HepG2 (cell line): Measurements from ENCODE around the gene NNMT. TPM values are rescaled to one million over a fixed set of nuclear protein-coding genes. Genes with fewer than 3 reads are reported as not detected.

Experiments
- ATAC-seq: fragments of 200-7000 bp; cut with Tn5 transposase; 3 replicates; pipeline ENCODE4 v1.9.1; 2020; ENCODE audit warnings: mild to moderate bottlenecking, moderate library complexity
- BruUV-seq: library from RNA; stranded (reverse); fragments of 400-500 nt; replicated peaks from 2 replicates; lab custom pipeline; 2021; lab: Mats Ljungman, UMichigan
- CTCF ChIA-PET: fragments of 300-600 bp; formaldehyde crosslinking; extraction: SDS; loops from one replicate; lab custom pipeline; 2021; ENCODE audit warnings: low total read pairs, inconsistent platforms, low intra/inter-chr PET ratio; lab: Yijun Ruan, JAX
- POLR2A ChIA-PET: fragments of 350-600 bp; sonication (Branson Sonifier 250); formaldehyde crosslinking; loops from one replicate; lab custom pipeline; 2020; ENCODE audit warnings: antibody characterized with exemption, inconsistent platforms; lab: Yijun Ruan, JAX
- DNase-seq: peaks from one replicate; pipeline ENCODE4 v3.0.0-alpha.2; 2015; ENCODE audit warnings: low spot score
- FAIRE-seq: peaks from 3 replicates; lab custom pipeline; 2011; peaks lifted over from hg19 to GRCh38; lab: Jason Lieb, UNC
- H2AFZ ChIP-seq: one replicate; pipeline ENCODE4 v1.6.1; 2011; ENCODE audit warnings: low read length, inconsistent platforms
- H3K27ac ChIP-seq: fragments of 300-600 bp; 3 replicates; pipeline ENCODE4 v1.8.0; 2011; ENCODE audit warnings: mixed run types, mild to moderate bottlenecking, mixed read lengths, low read length, inconsistent platforms; ENCODE audit not compliant: insufficient read depth; ENCODE audit errors: extremely low read length
- H3K27me3 ChIP-seq, 2 experiments: fragments of 200-600 bp in 1 of 2; 2 replicates in 1 of 2; 3 replicates in 1 of 2; pipeline versions ENCODE4 v1.6.0 to v1.8.0; 2011; ENCODE audit warnings: low read length in 2 of 2, mild to moderate bottlenecking in 2 of 2, moderate library complexity in 2 of 2, inconsistent platforms in 1 of 2; ENCODE audit not compliant: insufficient read depth in 2 of 2, control insufficient read depth in 1 of 2
- H3K36me3 ChIP-seq, 2 experiments: fragments of 200-600 bp in 1 of 2; replicated peaks in 1 of 2; 2 replicates in 1 of 2; 3 replicates in 1 of 2; pipeline versions ENCODE4 v1.5.1 to v1.8.0; 2011; ENCODE audit warnings: low read length in 2 of 2, inconsistent platforms in 1 of 2; ENCODE audit not compliant: insufficient read depth in 2 of 2, control insufficient read depth in 1 of 2
- H3K4me1 ChIP-seq: 2 replicates; pipeline ENCODE4 v1.5.1; 2012; ENCODE audit warnings: low read length, inconsistent platforms; ENCODE audit not compliant: insufficient read depth
- H3K4me2 ChIP-seq: 2 replicates; pipeline ENCODE4 v1.6.0; 2011; ENCODE audit warnings: low read depth, low read length, inconsistent platforms
- H3K4me3 ChIP-seq, 3 experiments: fragments of 200-600 bp in 1 of 3; sonication (generic), shearing (Covaris generic) in 1 of 3; replicated peaks in 1 of 3; 2 replicates each; pipeline ENCODE4 v1.5.1; 2011 to 2016; ENCODE audit warnings: low read length in 3 of 3, inconsistent platforms in 2 of 3, low read depth in 2 of 3, mild to moderate bottlenecking in 2 of 3, control low read depth in 1 of 3, mixed read lengths in 1 of 3; ENCODE audit not compliant: insufficient read depth in 1 of 3
- H3K79me2 ChIP-seq: one replicate; pipeline ENCODE4 v1.6.1; 2011; ENCODE audit warnings: low read length, inconsistent platforms; ENCODE audit not compliant: insufficient read depth
- H3K9ac ChIP-seq: 2 replicates; pipeline ENCODE4 v1.6.0; 2011; ENCODE audit warnings: mild to moderate bottlenecking, low read depth, low read length, inconsistent platforms; ENCODE audit not compliant: insufficient read depth
- H3K9me3 ChIP-seq: 2 replicates; pipeline ENCODE4 v1.5.1; 2012; ENCODE audit warnings: mild to moderate bottlenecking, low read length
- H4K20me1 ChIP-seq: 2 replicates; pipeline ENCODE4 v1.6.0; 2011; ENCODE audit warnings: inconsistent platforms, mild to moderate bottlenecking, low read length, moderate library complexity; ENCODE audit not compliant: insufficient read depth
- CTCF ChIP-seq: sonication (generic); formaldehyde crosslinking; IDR thresholded peaks from 2 replicates; pipeline ENCODE4 v1.5.0; 2020; ENCODE audit warnings: mild to moderate bottlenecking, missing genetic modification reagents, moderate library complexity
- MED1 ChIP-seq: sonication (generic); formaldehyde crosslinking; IDR thresholded peaks from 2 replicates; pipeline ENCODE4 v1.4.0; 2020; ENCODE audit warnings: missing genetic modification reagents
- RAD21 ChIP-seq: fragments of 450-650 bp; formaldehyde crosslinking; IDR thresholded peaks from 2 replicates; pipeline ENCODE4 v1.5.0; 2020; ENCODE audit warnings: mild to moderate bottlenecking
- SMC3 ChIP-seq: IDR thresholded peaks from 2 replicates; pipeline ENCODE4 v1.6.1; 2011; ENCODE audit warnings: low read length, improper control_type of control experiment
- STAG1 ChIP-seq: sonication (generic); formaldehyde crosslinking; IDR thresholded peaks from 2 replicates; pipeline ENCODE4 v1.4.0; 2020; ENCODE audit warnings: missing genetic modification reagents
- ZBTB42 ChIP-seq: sonication (generic); formaldehyde crosslinking; IDR thresholded peaks from 2 replicates; pipeline ENCODE4 v1.5.0; 2020; ENCODE audit warnings: mild to moderate bottlenecking, missing genetic modification reagents
- ZNF136 ChIP-seq: sonication (generic); formaldehyde crosslinking; IDR thresholded peaks from 2 replicates; pipeline ENCODE4 v1.8.1; 2022; ENCODE audit warnings: low read depth, mild to moderate bottlenecking, moderate library complexity, missing genetic modification reagents
- ZNF660 ChIP-seq: sonication (generic); formaldehyde crosslinking; IDR thresholded peaks from 2 replicates; pipeline ENCODE4 v1.5.1; 2020; ENCODE audit warnings: mild to moderate bottlenecking, low read depth, missing genetic modification reagents, borderline replicate concordance
- WGBS: methylation state at CpG from one replicate; pipeline ENCODE4 v1.1.6; 2017; ENCODE audit warnings: low lambda C conversion rate; 5-methylcytosine and 5-hydroxymethylcytosine counted together
- in situ Hi-C: cut with HindIII; loops from 2 replicates; pipeline ENCODE4 v1.10.0; 2017; ENCODE audit warnings: low pct_unique_long_range_greater_than_20kb; ENCODE audit not compliant: extremely low pct_ligation_motif_present
- intact Hi-C: fragments of 100-400 bp; cut with micrococcal nuclease; formaldehyde crosslinking; loops from one replicate; pipeline ENCODE4 v1.10.0; 2022; ENCODE audit not compliant: unreplicated experiment
- polyA plus RNA-seq, 8 experiments: library from polyadenylated mRNA; depleted of rRNA in 3 of 8; stranded (reverse) in 7 of 8; unstranded in 1 of 8; fragments of >200 nt; fragmentation: Illumina TruSeq in 4 of 8; extraction: Trizol in 4 of 8; gene quantifications; 2 replicates each; pipeline versions ENCODE4 v1.2.1 to v1.2.3, GENCODE V29; 2011 to 2016; ENCODE audit warnings: low read depth in 4 of 8, missing spikeins in 1 of 8, mixed read lengths in 1 of 8; ENCODE audit not compliant: insufficient read depth in 1 of 8
- total RNA-seq, 5 experiments: library from RNA; depleted of rRNA; stranded (reverse); fragments of >200 nt; fragmentation: Illumina TruSeq; extraction: Trizol; gene quantifications; 2 replicates each; pipeline ENCODE4 v1.2.3, GENCODE V29; 2016; ENCODE audit warnings: low read depth in 1 of 5
- TF ChIP-seq, protein P1 (sequence below): sonication (generic); formaldehyde crosslinking; IDR thresholded peaks from 2 replicates; pipeline ENCODE4 v1.5.0; 2020; ENCODE audit warnings: missing genetic modification reagents, mild to moderate bottlenecking, borderline replicate concordance
- TF ChIP-seq, protein P2 (sequence below): sonication (generic); formaldehyde crosslinking; IDR thresholded peaks from 2 replicates; pipeline ENCODE4 v1.4.0; 2020; ENCODE audit warnings: mild to moderate bottlenecking, missing genetic modification reagents, borderline replicate concordance
- TF ChIP-seq, protein P3 (sequence below): sonication (generic); formaldehyde crosslinking; IDR thresholded peaks from 2 replicates; pipeline ENCODE4 v1.9.0; 2022; ENCODE audit warnings: missing genetic modification reagents, mild to moderate bottlenecking, borderline replicate concordance

NNMT gene
- total and polyA plus RNA-seq, 2 of the 13 experiments (the other 11 are each of a cell fraction or from before 2014, with no cell fraction given) = 0.13 TPM; not detected in 1

GRCh38 chr11:114261791-114262190 lies 34.4 kb upstream of the NNMT start (continued):
- TF ChIP-seq, protein P1, sequence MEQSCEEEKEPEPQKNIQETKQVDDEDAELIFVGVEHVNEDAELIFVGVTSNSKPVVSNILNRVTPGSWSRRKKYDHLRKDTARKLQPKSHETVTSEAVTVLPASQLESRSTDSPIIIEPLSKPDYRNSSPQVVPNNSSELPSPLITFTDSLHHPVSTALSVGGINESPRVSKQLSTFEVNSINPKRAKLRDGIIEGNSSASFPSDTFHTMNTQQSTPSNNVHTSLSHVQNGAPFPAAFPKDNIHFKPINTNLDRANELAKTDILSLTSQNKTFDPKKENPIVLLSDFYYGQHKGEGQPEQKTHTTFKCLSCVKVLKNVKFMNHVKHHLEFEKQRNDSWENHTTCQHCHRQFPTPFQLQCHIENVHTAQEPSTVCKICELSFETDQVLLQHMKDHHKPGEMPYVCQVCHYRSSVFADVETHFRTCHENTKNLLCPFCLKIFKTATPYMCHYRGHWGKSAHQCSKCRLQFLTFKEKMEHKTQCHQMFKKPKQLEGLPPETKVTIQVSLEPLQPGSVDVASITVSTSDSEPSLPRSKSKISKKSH (CRISPR knock-in tag) = no peak
- TF ChIP-seq ZBTB42 = no peak
- TF ChIP-seq, protein P2, sequence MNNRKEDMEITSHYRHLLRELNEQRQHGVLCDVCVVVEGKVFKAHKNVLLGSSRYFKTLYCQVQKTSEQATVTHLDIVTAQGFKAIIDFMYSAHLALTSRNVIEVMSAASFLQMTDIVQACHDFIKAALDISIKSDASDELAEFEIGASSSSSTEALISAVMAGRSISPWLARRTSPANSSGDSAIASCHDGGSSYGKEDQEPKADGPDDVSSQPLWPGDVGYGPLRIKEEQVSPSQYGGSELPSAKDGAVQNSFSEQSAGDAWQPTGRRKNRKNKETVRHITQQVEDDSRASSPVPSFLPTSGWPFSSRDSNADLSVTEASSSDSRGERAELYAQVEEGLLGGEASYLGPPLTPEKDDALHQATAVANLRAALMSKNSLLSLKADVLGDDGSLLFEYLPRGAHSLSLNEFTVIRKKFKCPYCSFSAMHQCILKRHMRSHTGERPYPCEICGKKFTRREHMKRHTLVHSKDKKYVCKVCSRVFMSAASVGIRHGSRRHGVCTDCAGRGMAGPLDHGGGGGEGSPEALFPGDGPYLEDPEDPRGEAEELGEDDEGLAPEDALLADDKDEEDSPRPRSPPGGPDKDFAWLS (CRISPR knock-in tag) = no peak
- TF ChIP-seq MED1 (CRISPR knock-in tag) = no peak
- TF ChIP-seq, all 625 proteins: peak for 0

DNA sequence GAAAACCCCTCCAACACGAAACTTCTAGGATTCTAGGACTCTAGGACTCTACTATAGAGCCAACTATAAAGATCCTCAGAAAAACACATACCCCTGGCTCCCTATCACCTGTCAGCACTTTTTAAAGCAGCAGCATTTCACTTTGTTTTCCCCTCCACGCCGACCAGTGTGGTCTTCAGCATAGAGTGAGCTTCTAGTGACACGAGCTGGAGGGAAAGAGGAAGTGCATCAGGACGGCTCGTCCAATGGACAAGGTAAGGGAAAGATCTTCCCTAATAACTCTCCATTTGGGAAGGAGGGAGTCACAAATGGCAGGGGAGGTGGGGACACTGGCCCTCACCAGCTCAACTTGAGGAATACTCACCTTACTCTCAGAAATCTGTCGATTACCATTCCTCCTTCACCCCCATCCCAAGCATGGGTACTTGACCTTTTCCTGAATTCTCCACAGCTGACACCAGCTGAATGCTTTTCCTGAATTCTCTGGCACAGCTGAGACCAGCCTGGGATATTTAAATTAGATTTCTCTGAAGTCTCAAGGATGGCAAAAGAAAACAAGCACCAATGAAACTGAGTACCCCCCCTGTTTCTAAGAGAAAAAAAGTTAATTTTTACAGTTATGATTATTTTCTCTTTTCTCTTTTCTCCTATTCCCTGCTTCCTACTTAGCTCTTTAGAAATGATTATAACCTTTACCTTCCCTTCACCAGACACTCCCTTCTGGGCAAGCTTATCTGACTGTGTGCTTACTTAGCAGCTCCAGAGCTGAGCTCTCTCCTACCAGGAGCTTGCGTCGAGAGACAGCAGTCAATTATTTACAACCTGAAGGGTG lies 33.3 kb upstream of the NNMT start:
- DNase-seq (peak; percentile 44), ATAC-seq (peak; percentile 79), FAIRE-seq (peak; percentile 64)
- Histone ChIP-seq H3K4me2 (no peak overlapping the region), H3K79me2 (no peaks in the 10 kb centered on the region), H3K4me1 (peaks cover 8% of the 10 kb centered on the region), H3K9me3 (no peaks in the 10 kb centered on the region), H3K36me3 (no peaks in the 10 kb centered on the region), H3K27ac (no peak overlapping the region), H2AFZ (no peak overlapping the region), H3K9ac (no peak overlapping the region), H4K20me1 (no peaks in the 10 kb centered on the region), H3K27me3 (peaks cover 4 to 21% of the 10 kb centered on the region in 2 experiments; a peak in 3 of 5 replicates), H3K4me3 (no peak overlapping the region)
- no TSS peak for BruUV-seq
- TF ChIP-seq ZNF136 (CRISPR knock-in tag) (no peak), ZNF660 (no peak), SMC3 (peak; percentile 70), CTCF (CRISPR knock-in tag) (peak; percentile 79), STAG1 (CRISPR knock-in tag) (peak; percentile 92), RAD21 (CRISPR knock-in tag) (peak; percentile 65)
- TF ChIP-seq, protein P3, sequence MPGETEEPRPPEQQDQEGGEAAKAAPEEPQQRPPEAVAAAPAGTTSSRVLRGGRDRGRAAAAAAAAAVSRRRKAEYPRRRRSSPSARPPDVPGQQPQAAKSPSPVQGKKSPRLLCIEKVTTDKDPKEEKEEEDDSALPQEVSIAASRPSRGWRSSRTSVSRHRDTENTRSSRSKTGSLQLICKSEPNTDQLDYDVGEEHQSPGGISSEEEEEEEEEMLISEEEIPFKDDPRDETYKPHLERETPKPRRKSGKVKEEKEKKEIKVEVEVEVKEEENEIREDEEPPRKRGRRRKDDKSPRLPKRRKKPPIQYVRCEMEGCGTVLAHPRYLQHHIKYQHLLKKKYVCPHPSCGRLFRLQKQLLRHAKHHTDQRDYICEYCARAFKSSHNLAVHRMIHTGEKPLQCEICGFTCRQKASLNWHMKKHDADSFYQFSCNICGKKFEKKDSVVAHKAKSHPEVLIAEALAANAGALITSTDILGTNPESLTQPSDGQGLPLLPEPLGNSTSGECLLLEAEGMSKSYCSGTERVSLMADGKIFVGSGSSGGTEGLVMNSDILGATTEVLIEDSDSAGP (CRISPR knock-in tag) = no peak
- CTCF ChIA-PET = interaction anchor here (1.1 to 4.1 kb wide), 4 partner anchors 226 to 456 kb away, joined by 4 to 46 read pairs (median 20); no protein-coding TSS in a partner anchor
- in situ Hi-C loops (loop anchor here (5.0 to 25.0 kb wide), 4 partner anchors 226 to 451 kb away; no protein-coding TSS in a partner anchor), intact Hi-C loops (loop anchor here (10.0 kb wide), 1 partner anchor 78 kb away; no protein-coding TSS in a partner anchor)
- POLR2A ChIA-PET = no interaction called here
- WGBS = 2% methylated on average over 9 of the region's 9 CpGs
